HG03442 (cell line): ENCODE results near the gene NAALADL1.
"Not testable (repeated sequence)": the region's sequence is repeated elsewhere in the genome, so short reads cannot be mapped to it uniquely, and the experiment has no call there.

ENCODE experiments used
- ATAC-seq: cut with Tn5 transposase; IDR thresholded peaks from one replicate; pipeline ENCODE4 v1.9.1; 2021; ENCODE audit warnings: mild to moderate bottlenecking, moderate library complexity; ENCODE audit not compliant: unreplicated experiment

NAALADL1 gene

DNA sequence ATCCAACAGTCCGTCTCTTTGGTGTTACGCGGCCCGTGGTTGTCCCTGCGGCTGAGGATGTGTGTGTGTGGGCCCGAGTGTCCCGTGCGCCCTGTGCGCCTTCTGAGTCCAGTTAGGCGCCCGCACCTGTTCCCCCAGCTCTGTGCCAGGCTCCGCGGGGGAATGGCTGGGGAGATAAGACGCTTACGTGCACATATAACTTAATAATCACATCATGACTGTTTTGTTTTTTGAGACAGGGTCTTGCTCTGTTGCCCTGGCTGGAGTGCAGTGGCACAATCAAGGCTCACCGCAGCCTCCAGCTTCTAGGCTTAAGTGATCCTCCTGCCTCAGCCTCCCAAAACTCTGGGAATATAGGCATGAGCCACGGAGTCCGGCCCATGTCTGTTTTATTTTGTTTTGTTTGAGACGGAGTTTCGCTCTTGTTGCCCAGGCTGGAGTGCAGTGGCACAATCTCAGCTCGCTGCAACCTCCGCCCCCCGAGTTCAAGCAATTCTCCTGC is 43.6 kb downstream of the NAALADL1 start:
- ATAC-seq, result no peak

GRCh38 chr11:65013888-65014725 is 44.2 kb downstream of the NAALADL1 start, which contains the start of gene ARL2:
TSS of gene ARL2 (plus strand) at chr11:65014160. CDS start at chr11:65014208, 48 bp downstream.
- peak; percentile 73 for ATAC-seq

GRCh38 chr11:65013130-65013887 is 45.0 kb downstream of the NAALADL1 start:
- peak; percentile 66 for ATAC-seq

- ATAC-seq, result no peak
Observed at GRCh38 chr11:65008873-65009272, 49.5 kb downstream of the NAALADL1 start.

DNA sequence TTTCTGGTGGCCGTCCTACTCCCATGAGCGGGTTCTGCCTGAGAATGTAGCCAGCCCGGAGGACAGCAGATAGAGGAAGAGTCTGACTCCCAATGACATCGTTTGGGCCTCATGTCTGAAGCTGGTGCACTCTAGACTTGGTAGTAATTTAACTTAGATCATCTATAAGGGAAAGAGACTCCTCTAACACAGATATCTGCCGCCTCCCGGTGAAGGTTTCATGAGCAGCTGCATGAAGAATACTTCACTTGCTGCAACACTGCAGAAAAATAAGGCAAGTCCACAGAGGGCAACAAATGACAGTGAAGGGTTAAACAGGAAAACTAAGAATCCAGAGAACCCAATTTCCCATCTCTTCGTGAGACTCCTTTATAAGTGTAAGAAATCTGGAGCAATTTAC is 50.3 kb downstream of the NAALADL1 start:
- ATAC-seq, result no peak

GRCh38 chr11:65003968-65004367 is 54.4 kb downstream of the NAALADL1 start:
- ATAC-seq, result not testable (repeated sequence)

GRCh38 chr11:65003282-65003681 is 55.1 kb downstream of the NAALADL1 start:
- no peak for ATAC-seq

- no peak for ATAC-seq
Observed at GRCh38 chr11:65002706-65003105, 55.6 kb downstream of the NAALADL1 start.

- ATAC-seq, result no peak
Observed at GRCh38 chr11:64999478-64999877, 58.9 kb downstream of the NAALADL1 start.

GRCh38 chr11:64998690-64999431 is 59.5 kb downstream of the NAALADL1 start:
- no peak for ATAC-seq

DNA sequence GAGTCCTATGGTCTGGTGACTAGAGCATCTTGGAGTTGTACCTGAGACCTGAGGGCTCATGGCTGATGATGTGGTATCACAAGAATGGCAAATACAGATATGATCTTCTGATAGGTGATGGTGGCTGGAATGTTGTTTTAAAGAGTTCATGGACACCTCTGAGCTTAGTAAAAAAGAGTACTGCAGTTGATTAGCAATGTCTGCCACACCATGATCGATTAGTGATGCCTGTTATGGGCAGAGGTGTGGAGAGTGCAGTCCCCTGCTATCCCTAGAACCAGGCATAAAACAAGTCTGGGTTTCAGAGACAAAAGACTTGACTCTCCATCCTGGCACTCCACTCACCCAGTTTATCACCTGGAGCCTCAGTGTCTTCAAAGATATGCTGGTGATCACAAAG is 60.2 kb downstream of the NAALADL1 start:
- ATAC-seq, result no peak

GRCh38 chr11:64996710-64997380 is 61.5 kb downstream of the NAALADL1 start, which contains the start of gene BATF2:
TSS of gene BATF2 (minus strand) at chr11:64996971. CDS start at chr11:64996914, 57 bp downstream.
- no peak for ATAC-seq

GRCh38 chr11:64996327-64996709 is 62.0 kb downstream of the NAALADL1 start:
- no peak for ATAC-seq
